Measurements from ENCODE around the gene NAV1.
A peak's percentile ranks its signal among the peaks of the same experiment; 100 is the strongest.

NAV1 gene

GRCh38 chr1:201538612-201539551 lies at the start of gene NAV1:
Gene NAV1 (plus strand): TSS chr1:201539127. CDS start chr1:201622885, 83,758 bp downstream.
- DNase-seq: peak; percentile 52

- peak; percentile 77 for DNase-seq
Observed at GRCh38 chr1:201489643-201490261, 49.2 kb upstream of the NAV1 start.

- DNase-seq: peak; percentile 17
Observed at GRCh38 chr1:201490708-201491131, 48.2 kb upstream of the NAV1 start.

GRCh38 chr1:201491896-201492511 lies 46.9 kb upstream of the NAV1 start:
- no peak for DNase-seq

- peak; percentile 27 for DNase-seq
Observed at GRCh38 chr1:201493026-201493656, 45.8 kb upstream of the NAV1 start.

GRCh38 chr1:201493757-201494617 lies 44.9 kb upstream of the NAV1 start:
- peak; percentile 47 for DNase-seq

GRCh38 chr1:201495551-201496295 lies 43.2 kb upstream of the NAV1 start:
- no peak for DNase-seq

GRCh38 chr1:201496296-201496690 lies 42.6 kb upstream of the NAV1 start:
- no peak for DNase-seq

GRCh38 chr1:201497935-201498509 lies 40.9 kb upstream of the NAV1 start:
- no peak for DNase-seq

GRCh38 chr1:201498621-201499020 lies 40.3 kb upstream of the NAV1 start:
- DNase-seq: no peak

GRCh38 chr1:201499191-201499590 lies 39.7 kb upstream of the NAV1 start:
- DNase-seq: no peak

GRCh38 chr1:201499795-201500669 lies 38.9 kb upstream of the NAV1 start:
- DNase-seq: no peak

- DNase-seq: no peak
Observed at GRCh38 chr1:201500670-201501120, 38.2 kb upstream of the NAV1 start.

- DNase-seq: no peak
Observed at GRCh38 chr1:201501144-201501543, 37.8 kb upstream of the NAV1 start.

- no peak for DNase-seq
Observed at GRCh38 chr1:201501812-201502510, 37.0 kb upstream of the NAV1 start.

- no peak for DNase-seq
Observed at GRCh38 chr1:201502511-201502857, 36.4 kb upstream of the NAV1 start.

GRCh38 chr1:201503397-201504176 lies 35.3 kb upstream of the NAV1 start:
- no peak for DNase-seq

- DNase-seq: no peak
Observed at GRCh38 chr1:201504179-201504631, 34.7 kb upstream of the NAV1 start.
